Tibial nerve (tissue), 4 donors: Measurements from ENCODE around the gene PTPRCAP. TPM values are rescaled to one million over a fixed set of nuclear protein-coding genes. Genes with fewer than 3 reads are reported as not detected.
"Not testable (repeated sequence)": the region's sequence is repeated elsewhere in the genome, so short reads cannot be mapped to it uniquely, and the experiment has no call there.

Experiments used
- DNase-seq, 2 donors: peaks; one replicate each; pipeline ENCODE4 v3.0.0-alpha.2; 2019; ENCODE audit warnings: low spot score in 2 of 2
- H3K27ac ChIP-seq, 4 donors: fragments of 200-600 bp; sonication (generic) in 3 of 4; one replicate each; pipeline ENCODE4 v1.5.1; 2017 to 2019; ENCODE audit warnings: mild to moderate bottlenecking in 1 of 4
- H3K27me3 ChIP-seq, 2 donors: fragments of 200-600 bp; sonication (generic) in 1 of 2; one replicate each; pipeline versions ENCODE4 v1.5.1 to v1.6.0; 2017 to 2019
- H3K36me3 ChIP-seq, 3 donors: fragments of 200-600 bp; sonication (generic); one replicate each; pipeline ENCODE4 v1.5.1; 2018 to 2019
- H3K4me1 ChIP-seq, 4 donors: fragments of 200-600 bp; sonication (generic) in 3 of 4; one replicate each; pipeline ENCODE4 v1.5.1; 2017 to 2019
- H3K4me3 ChIP-seq, 4 donors: fragments of 200-600 bp; sonication (generic) in 3 of 4; one replicate each; pipeline ENCODE4 v1.5.1; 2017 to 2019; ENCODE audit warnings: mild to moderate bottlenecking in 1 of 4, moderate library complexity in 1 of 4
- H3K9me3 ChIP-seq, 4 donors: fragments of 200-600 bp; sonication (generic) in 3 of 4; one replicate each; pipeline ENCODE4 v1.5.1; 2017 to 2019
- EP300 ChIP-seq, 2 donors: sonication (generic); formaldehyde crosslinking; IDR thresholded peaks; one replicate each; pipeline ENCODE4 v1.6.1; 2017; ENCODE audit warnings: antibody characterized with exemption in 2 of 2, mild to moderate bottlenecking in 1 of 2
- POLR2A ChIP-seq, 2 donors: fragments of 450-650 bp; IDR thresholded peaks; one replicate each; pipeline ENCODE4 v1.6.1; 2017; ENCODE audit warnings: antibody characterized with exemption in 2 of 2, mild to moderate bottlenecking in 2 of 2, moderate library complexity in 2 of 2
- WGBS, 2 donors: methylation state at CpG; one replicate each; pipeline ENCODE4 v1.1.5; 2018; 5-methylcytosine and 5-hydroxymethylcytosine counted together
- total RNA-seq, 4 donors: library from RNA; depleted of rRNA; stranded (reverse); fragments of >200 nt; gene quantifications; one replicate each; pipeline ENCODE4 v1.1.0, GENCODE V29; 2016
- TF ChIP-seq, protein P1 (sequence below), 5 experiments: fragments of 200-600 bp in 3 of 5; fragments of 450-650 bp in 2 of 5; sonication (generic) in 3 of 5; IDR thresholded peaks; one replicate each; pipeline ENCODE4 v1.5.1; 2016 to 2019; ENCODE audit warnings: antibody characterized with exemption in 5 of 5, mild to moderate bottlenecking in 3 of 5, moderate library complexity in 2 of 5

The PTPRCAP gene
- total RNA-seq, 4 donors from 2014 or later, result 6.9 to 18.0 (median 12.8) TPM

DNA sequence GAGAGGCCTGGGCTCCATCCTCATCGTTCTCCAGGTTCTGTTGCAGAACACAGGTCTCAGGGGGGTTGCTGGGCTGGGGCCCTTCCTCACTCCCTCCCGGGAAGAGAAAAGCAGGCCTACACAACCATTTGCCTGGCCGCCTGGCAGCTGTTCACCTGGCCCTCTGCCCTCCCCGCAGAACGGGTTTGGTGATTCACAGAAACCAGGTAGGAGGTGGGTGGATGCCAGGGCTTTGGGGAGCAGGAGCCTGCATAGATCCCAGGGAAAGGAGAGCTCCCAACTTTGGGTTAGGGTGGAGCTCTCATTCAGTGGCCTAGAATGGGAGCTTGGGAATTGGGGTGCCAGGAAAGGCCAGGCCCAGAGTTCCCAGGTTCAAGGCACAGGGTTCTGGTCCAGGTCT is 30.6 kb upstream of the PTPRCAP start:
- Histone ChIP-seq H3K4me3 (peak overlapping the region; percentile 82 to 98 (median 86)), H3K36me3 (peaks cover 0 to 13% (median 0%) of the 10 kb centered on the region in 3 donors), H3K4me1 (peaks cover 4 to 59% (median 33%) of the 10 kb centered on the region in 4 donors), H3K9me3 (no peaks in the 10 kb centered on the region), H3K27ac (peak overlapping the region; percentile 82 to 93 (median 90)), H3K27me3 (no peaks in the 10 kb centered on the region)
- TF ChIP-seq EP300 (IDR thresholded peaks at IDR 0.05) (no peak), POLR2A (IDR thresholded peaks at IDR 0.05) (no peak)
- TF ChIP-seq, protein P1, sequence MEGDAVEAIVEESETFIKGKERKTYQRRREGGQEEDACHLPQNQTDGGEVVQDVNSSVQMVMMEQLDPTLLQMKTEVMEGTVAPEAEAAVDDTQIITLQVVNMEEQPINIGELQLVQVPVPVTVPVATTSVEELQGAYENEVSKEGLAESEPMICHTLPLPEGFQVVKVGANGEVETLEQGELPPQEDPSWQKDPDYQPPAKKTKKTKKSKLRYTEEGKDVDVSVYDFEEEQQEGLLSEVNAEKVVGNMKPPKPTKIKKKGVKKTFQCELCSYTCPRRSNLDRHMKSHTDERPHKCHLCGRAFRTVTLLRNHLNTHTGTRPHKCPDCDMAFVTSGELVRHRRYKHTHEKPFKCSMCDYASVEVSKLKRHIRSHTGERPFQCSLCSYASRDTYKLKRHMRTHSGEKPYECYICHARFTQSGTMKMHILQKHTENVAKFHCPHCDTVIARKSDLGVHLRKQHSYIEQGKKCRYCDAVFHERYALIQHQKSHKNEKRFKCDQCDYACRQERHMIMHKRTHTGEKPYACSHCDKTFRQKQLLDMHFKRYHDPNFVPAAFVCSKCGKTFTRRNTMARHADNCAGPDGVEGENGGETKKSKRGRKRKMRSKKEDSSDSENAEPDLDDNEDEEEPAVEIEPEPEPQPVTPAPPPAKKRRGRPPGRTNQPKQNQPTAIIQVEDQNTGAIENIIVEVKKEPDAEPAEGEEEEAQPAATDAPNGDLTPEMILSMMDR (IDR thresholded peaks at IDR 0.05), result no peak
- DNase-seq, result no peak
- 27 to 50% methylated on average over 5 of the region's 5 CpGs for WGBS, 2 donors

DNA sequence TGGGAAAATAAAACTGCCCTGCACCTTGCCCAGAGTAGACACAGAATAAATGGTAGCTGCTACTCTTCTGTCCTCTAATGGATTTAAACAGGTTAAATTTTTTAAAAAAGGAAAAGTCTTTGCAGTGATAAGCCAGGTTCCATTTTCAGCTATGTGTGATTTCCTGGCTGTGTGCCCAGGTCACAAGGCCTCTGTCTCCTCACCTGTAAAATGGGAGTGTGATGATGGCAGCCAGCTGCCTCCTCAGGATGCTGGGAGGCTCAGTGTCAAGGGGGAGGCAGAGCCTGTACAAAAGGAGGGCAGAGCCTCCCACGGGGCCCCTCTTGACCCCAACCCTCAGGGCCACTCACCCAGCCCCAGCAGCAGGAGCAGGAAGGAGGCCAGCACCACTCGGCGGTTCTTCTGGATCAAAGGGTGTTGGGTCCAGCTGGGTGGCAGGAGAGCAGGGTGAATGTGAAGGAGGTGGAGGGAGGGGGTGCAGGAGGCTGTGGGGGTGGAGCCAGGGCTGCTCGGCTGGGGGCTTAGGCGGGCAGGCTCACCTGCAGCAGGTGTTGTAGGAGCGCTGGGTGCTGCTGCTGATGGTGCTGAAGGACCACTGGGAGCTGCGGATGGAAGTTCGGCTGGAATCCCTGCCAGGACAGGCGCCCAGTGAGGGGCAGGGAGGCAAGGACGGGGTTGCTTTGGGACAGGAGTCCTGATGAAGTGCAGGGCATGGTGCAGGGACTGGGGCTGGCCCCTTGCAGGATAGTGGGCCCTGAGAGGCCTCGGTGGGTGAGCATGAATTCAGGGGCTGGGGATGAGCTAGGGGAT is 29.7 kb upstream of the PTPRCAP start:
- H3K9me3 ChIP-seq, result no peaks in the 10 kb centered on the region
- peaks cover 4 to 59% (median 33%) of the 10 kb centered on the region in 4 donors for H3K4me1 ChIP-seq
- H3K27ac ChIP-seq, result peak overlapping the region in 3 of 4 donors; percentile 45 to 93 (median 90)
- DNase-seq, result no peak
- H3K4me3 ChIP-seq, result no peak overlapping the region
- TF ChIP-seq, protein P1 (IDR thresholded peaks at IDR 0.05), result no peak
- no peak for TF ChIP-seq POLR2A (IDR thresholded peaks at IDR 0.05)
- no peak for TF ChIP-seq EP300 (IDR thresholded peaks at IDR 0.05)
- H3K27me3 ChIP-seq, result no peaks in the 10 kb centered on the region
- 67 to 74% methylated on average over 11 of the region's 11 CpGs for WGBS, 2 donors
- H3K36me3 ChIP-seq, result peaks cover 0 to 13% (median 0%) of the 10 kb centered on the region in 3 donors

DNA sequence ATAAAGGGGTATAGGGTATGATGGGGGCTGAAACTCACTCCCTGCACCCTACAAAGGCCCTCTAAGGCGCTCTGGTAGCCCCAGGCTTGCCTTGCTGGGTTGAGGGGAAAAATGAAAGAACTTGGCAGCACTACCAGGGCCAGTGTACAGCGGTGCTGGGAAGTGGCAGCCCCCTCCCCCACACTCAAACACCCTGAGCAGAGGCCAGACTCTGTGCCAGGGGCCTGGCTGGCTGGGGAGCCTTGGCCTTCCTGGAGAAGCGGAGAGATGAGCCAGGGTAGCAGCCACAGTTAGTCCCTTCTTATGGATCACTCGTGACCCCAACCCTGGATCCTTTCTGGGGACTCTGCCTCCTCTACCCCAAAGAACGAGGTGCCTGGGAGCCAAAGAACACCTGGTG is 28.9 kb upstream of the PTPRCAP start:
- Histone ChIP-seq H3K27ac (peak overlapping the region in 2 of 4 donors; percentile 45 to 93), H3K4me1 (peaks cover 4 to 59% (median 33%) of the 10 kb centered on the region in 4 donors), H3K27me3 (no peaks in the 10 kb centered on the region), H3K36me3 (peaks cover 0 to 13% (median 0%) of the 10 kb centered on the region in 3 donors), H3K4me3 (no peak overlapping the region), H3K9me3 (no peaks in the 10 kb centered on the region)
- no peak for DNase-seq
- WGBS, 2 donors, result 77 to 80% methylated on average over 5 of the region's 5 CpGs
- TF ChIP-seq, protein P1 (IDR thresholded peaks at IDR 0.05), result no peak
- TF ChIP-seq POLR2A (IDR thresholded peaks at IDR 0.05), result no peak
- no peak for TF ChIP-seq EP300 (IDR thresholded peaks at IDR 0.05)

DNA sequence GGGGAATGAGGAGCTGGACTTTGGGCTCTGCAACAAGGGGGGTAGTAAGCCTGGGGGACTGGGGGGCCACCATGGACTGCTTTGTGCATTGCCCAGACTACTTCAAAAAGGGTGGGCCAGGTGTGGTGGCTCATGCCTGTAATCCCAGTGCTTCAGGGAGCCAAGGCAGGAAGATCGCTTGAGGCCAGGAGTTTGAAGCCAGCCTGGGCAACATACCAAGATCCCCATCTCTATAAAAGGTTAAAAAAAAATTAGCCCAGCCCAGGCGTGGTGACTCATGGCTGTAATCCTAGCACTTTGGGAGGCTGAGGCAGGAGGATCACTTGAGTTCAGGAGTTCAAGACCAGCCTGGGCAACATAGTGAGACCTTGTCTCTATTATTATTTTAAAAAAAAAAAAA is 28.0 kb upstream of the PTPRCAP start:
- Histone ChIP-seq H3K27ac (peak overlapping the region in 3 of 4 donors; percentile 95 to 98 (median 97)), H3K36me3 (peaks cover 0 to 13% (median 0%) of the 10 kb centered on the region in 3 donors), H3K4me3 (peak overlapping the region in 1 of 4 donors; percentile 63), H3K4me1 (peaks cover 4 to 58% (median 33%) of the 10 kb centered on the region in 4 donors)
- not testable (repeated sequence) for H3K9me3 ChIP-seq, DNase-seq, H3K27me3 ChIP-seq
- 58 to 77% methylated on average over 2 of the region's 2 CpGs for WGBS, 2 donors

DNA sequence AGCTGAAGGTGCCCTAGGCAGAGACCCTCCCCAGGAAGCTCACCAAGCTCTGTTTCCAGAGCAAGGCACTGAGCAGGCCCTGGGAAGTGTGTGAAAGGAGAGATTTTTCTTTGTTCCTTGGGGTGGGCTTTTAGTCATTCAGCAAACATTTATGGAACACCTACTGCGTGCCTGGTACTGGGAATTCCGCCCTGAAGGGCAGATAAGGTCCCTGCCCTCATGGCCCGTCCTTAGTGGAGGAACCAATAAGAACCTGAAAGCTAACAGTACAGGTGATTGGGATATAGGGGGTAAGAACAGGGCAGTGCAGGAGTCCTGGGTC is 27.7 kb upstream of the PTPRCAP start:
- H3K36me3 ChIP-seq, result peaks cover 0 to 13% (median 0%) of the 10 kb centered on the region in 3 donors
- no peak for DNase-seq
- 40 to 68% methylated on average over 3 of the region's 3 CpGs for WGBS, 2 donors
- H3K27me3 ChIP-seq, result no peaks in the 10 kb centered on the region
- peaks cover 4 to 54% (median 32%) of the 10 kb centered on the region in 4 donors for H3K4me1 ChIP-seq
- peak overlapping the region; percentile 47 to 71 (median 56) for H3K4me3 ChIP-seq
- no peaks in the 10 kb centered on the region for H3K9me3 ChIP-seq
- TF ChIP-seq, protein P1 (IDR thresholded peaks at IDR 0.05), result no peak
- TF ChIP-seq EP300 (IDR thresholded peaks at IDR 0.05), result no peak
- peak overlapping the region; percentile 87 to 98 (median 96) for H3K27ac ChIP-seq
